ENCODE results near the gene COX6B2. TPM values are rescaled to one million over a fixed set of nuclear protein-coding genes. Genes with fewer than 3 reads are reported as not detected.

The COX6B2 gene
- total and polyA plus RNA-seq, 4 donors = not detected

DNA sequence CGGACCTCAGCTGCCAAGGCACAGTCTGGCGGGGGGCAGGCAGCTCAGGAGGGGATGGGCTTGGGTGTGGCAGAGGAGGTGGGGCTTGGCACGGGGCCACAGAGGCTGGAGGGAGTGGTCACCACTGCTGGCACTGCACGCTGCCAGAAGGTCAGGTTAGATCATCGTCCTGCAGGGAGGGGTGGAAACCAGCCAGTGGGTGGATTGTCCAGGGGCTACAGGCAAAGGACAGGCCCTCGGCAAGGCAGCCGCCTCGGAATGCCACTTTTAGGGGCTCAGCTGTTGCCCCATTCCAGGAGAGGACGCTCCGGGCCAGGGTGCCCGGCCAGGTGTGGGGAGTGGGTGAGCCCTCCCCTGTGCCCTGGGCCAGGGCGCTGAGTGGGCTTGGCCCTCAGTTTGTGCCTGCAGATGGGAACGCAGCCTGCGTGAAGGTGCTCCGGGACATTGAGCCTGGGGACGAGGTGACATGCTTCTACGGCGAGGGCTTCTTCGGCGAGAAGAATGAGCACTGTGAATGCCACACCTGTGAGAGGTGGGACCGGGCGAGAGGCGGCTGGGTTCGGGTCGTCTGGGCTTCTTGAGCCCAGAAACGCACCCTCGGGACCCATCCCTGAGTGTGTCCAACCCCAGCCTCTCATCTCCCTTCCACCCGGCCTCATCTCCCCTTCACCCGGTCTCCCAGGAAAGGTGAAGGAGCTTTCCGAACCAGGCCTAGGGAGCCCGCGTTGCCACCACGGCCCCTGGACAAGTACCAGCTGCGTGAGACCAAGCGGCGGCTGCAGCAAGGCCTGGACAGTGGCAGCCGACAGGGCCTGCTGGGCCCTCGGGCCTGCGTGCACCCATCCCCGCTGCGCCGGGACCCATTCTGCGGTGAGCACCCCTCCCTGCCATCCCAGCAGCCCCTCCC, 8.4 kb downstream of the COX6B2 start:
- Histone ChIP-seq H3K4me3 (ENCODE audit: low read depth in 1 of 3, low read length in 3 of 3) (no peak overlapping the region), H3K4me1 (ENCODE audit: control insufficient read depth in 4 of 4, insufficient read depth in 4 of 4, low read length in 3 of 4) (peaks cover 0 to under 1% (median 0%) of the 10 kb centered on the region in 4 donors), H3K36me3 (ENCODE audit: control insufficient read depth in 4 of 4, insufficient read depth in 3 of 4, low read depth in 1 of 4, low read length in 3 of 4) (peaks cover 0 to 10% (median 1%) of the 10 kb centered on the region in 4 donors), H3K9me3 (ENCODE audit: control insufficient read depth in 4 of 4, low read length in 3 of 4) (no peaks in the 10 kb centered on the region), H3K27ac (ENCODE audit: low read depth in 1 of 2, low read length in 2 of 2) (no peak overlapping the region), H3K9ac (ENCODE audit: low read depth in 1 of 2, low read length in 2 of 2) (no peak overlapping the region), H3K27me3 (ENCODE audit: control insufficient read depth in 4 of 4, insufficient read depth in 4 of 4, low read length in 3 of 4) (no peaks in the 10 kb centered on the region)
- WGBS = 89% methylated on average over 43 of the region's 43 CpGs
- TF ChIP-seq FOXA2 (IDR thresholded peaks at IDR 0.05) (no peak), ZBTB33 (IDR thresholded peaks at IDR 0.05) (no peak), RAD21 (IDR thresholded peaks at IDR 0.05) (no peak), HNF4A (conservative IDR thresholded peaks at IDR 0.05) (no peak)
- peak; percentile 90 for DNase-seq (ENCODE audit: low spot score)

- no peaks in the 10 kb centered on the region for H3K27me3 ChIP-seq (ENCODE audit: control insufficient read depth in 4 of 4, insufficient read depth in 4 of 4, low read length in 3 of 4)
- DNase-seq (ENCODE audit: low spot score) = no peak
- H3K4me1 ChIP-seq (ENCODE audit: control insufficient read depth in 4 of 4, insufficient read depth in 4 of 4, low read length in 3 of 4) = peaks cover 6 to 9% (median 7%) of the 10 kb centered on the region in 4 donors
- H3K9me3 ChIP-seq (ENCODE audit: control insufficient read depth in 4 of 4, low read length in 3 of 4) = no peaks in the 10 kb centered on the region
- WGBS = 95% methylated on average over 22 of the region's 22 CpGs
- TF ChIP-seq FOXA1 (IDR thresholded peaks at IDR 0.05) (no peak), CTCF (IDR thresholded peaks at IDR 0.05; ENCODE audit: low read depth, low read length, missing input control) (no peak), YY1 (IDR thresholded peaks at IDR 0.05) (no peak), JUND (IDR thresholded peaks at IDR 0.05) (no peak), GABPA (IDR thresholded peaks at IDR 0.05 in 1 of 2, conservative IDR thresholded peaks at IDR 0.05 in 1 of 2) (no peak), RAD21 (IDR thresholded peaks at IDR 0.05) (no peak), TAF1 (conservative IDR thresholded peaks at IDR 0.05) (no peak), SP1 (IDR thresholded peaks at IDR 0.05) (no peak), EGR1 (IDR thresholded peaks at IDR 0.05; ENCODE audit: low read depth in 2 of 2) (no peak), NR2F2 (IDR thresholded peaks at IDR 0.05) (no peak), RXRA (IDR thresholded peaks at IDR 0.05) (no peak), HNF4A (conservative IDR thresholded peaks at IDR 0.05) (no peak), ZBTB33 (IDR thresholded peaks at IDR 0.05) (no peak), REST (IDR thresholded peaks at IDR 0.05) (no peak), HNF4G (IDR thresholded peaks at IDR 0.05) (no peak), FOXA2 (IDR thresholded peaks at IDR 0.05) (no peak)
- TF ChIP-seq, protein P1, sequence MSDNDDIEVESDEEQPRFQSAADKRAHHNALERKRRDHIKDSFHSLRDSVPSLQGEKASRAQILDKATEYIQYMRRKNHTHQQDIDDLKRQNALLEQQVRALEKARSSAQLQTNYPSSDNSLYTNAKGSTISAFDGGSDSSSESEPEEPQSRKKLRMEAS (IDR thresholded peaks at IDR 0.05) = no peak
- H3K36me3 ChIP-seq (ENCODE audit: control insufficient read depth in 4 of 4, insufficient read depth in 3 of 4, low read depth in 1 of 4, low read length in 3 of 4) = peaks cover 0 to 10% (median 1%) of the 10 kb centered on the region in 4 donors
- H3K4me3 ChIP-seq (ENCODE audit: low read depth in 1 of 3, low read length in 3 of 3) = no peak overlapping the region
- H3K9ac ChIP-seq (ENCODE audit: low read depth in 1 of 2, low read length in 2 of 2) = no peak overlapping the region
- no peak overlapping the region for H3K27ac ChIP-seq (ENCODE audit: low read depth in 1 of 2, low read length in 2 of 2)
Observed at GRCh38 chr19:55345101-55345817, 9.3 kb downstream of the COX6B2 start.
